GM12878 (cell line): ENCODE results near the gene SLC2A1. TPM values are rescaled to one million over a fixed set of nuclear protein-coding genes. Genes with fewer than 3 reads are reported as not detected.

ENCODE experiments used
- ATAC-seq: fragments of 200-7000 bp; cut with Tn5 transposase; 3 replicates; pipeline ENCODE4 v1.9.1; 2020; ENCODE audit warnings: mild to moderate bottlenecking, moderate library complexity
- BruUV-seq: library from RNA; stranded (reverse); fragments of 400-500 nt; replicated peaks from 2 replicates; lab custom pipeline; 2021; lab: Mats Ljungman, UMichigan
- CTCF ChIA-PET: fragments of 300-600 bp; sonication (Branson Sonifier 250); formaldehyde crosslinking; extraction: SDS; loops from one replicate; lab custom pipeline; 2021; ENCODE audit warnings: inconsistent platforms; lab: Yijun Ruan, JAX
- POLR2A ChIA-PET: fragments of 350-600 bp; formaldehyde crosslinking; extraction: SDS; loops from one replicate; lab custom pipeline; 2021; ENCODE audit warnings: inconsistent platforms; lab: Charles Lee
- RAD21 ChIA-PET: fragments of 300-600 bp; sonication (Branson Sonifier 250); formaldehyde crosslinking; loops from one replicate; lab custom pipeline; 2023; ENCODE audit warnings: antibody characterized with exemption; ENCODE audit not compliant: unreplicated experiment; lab: Charles Lee
- SMC1A ChIA-PET: fragments of 300-600 bp; sonication (Branson Sonifier 250); formaldehyde crosslinking; loops from one replicate; lab custom pipeline; 2023; ENCODE audit not compliant: unreplicated experiment, uncharacterized antibody; lab: Charles Lee
- DNase-seq: peaks from one replicate; pipeline ENCODE4 v3.0.0-alpha.2; 2011; ENCODE audit warnings: low read depth, low spot score
- FAIRE-seq: peaks from 3 replicates; lab custom pipeline; 2011; peaks lifted over from hg19 to GRCh38; lab: Jason Lieb, UNC
- H2AFZ ChIP-seq: 2 replicates; pipeline ENCODE4 v1.6.0; 2011; ENCODE audit warnings: low read depth, low read length, control low read depth; ENCODE audit not compliant: control insufficient read depth
- H3K27ac ChIP-seq: 2 replicates; pipeline ENCODE4 v1.5.1; 2011; ENCODE audit warnings: control low read depth; ENCODE audit not compliant: control insufficient read depth, insufficient read depth
- H3K27me3 ChIP-seq, 2 experiments: replicated peaks in 1 of 2; 2 replicates each; pipeline versions ENCODE4 v1.6.0 to v1.6.1; 2011; ENCODE audit warnings: low read length in 1 of 2; ENCODE audit not compliant: control insufficient read depth in 2 of 2, insufficient read depth in 2 of 2
- H3K36me3 ChIP-seq, 2 experiments: 2 replicates each; pipeline ENCODE4 v1.5.1; 2011; ENCODE audit warnings: low read length in 1 of 2; ENCODE audit not compliant: control insufficient read depth in 2 of 2, insufficient read depth in 2 of 2
- H3K4me1 ChIP-seq: 2 replicates; pipeline ENCODE4 v1.6.1; 2011; ENCODE audit warnings: mild to moderate bottlenecking, low read length, moderate library complexity, mixed read lengths; ENCODE audit not compliant: control insufficient read depth, insufficient read depth
- H3K4me2 ChIP-seq: 2 replicates; pipeline ENCODE4 v1.6.0; 2011; ENCODE audit warnings: control low read depth; ENCODE audit not compliant: control insufficient read depth, insufficient read depth
- H3K4me3 ChIP-seq: fragments of 200-600 bp; sonication (generic); 2 replicates; pipeline ENCODE4 v1.5.1; 2016
- H3K79me2 ChIP-seq: 2 replicates; pipeline ENCODE4 v1.6.0; 2011; ENCODE audit warnings: low read length; ENCODE audit not compliant: control insufficient read depth, insufficient read depth
- H3K9ac ChIP-seq: 2 replicates; pipeline ENCODE4 v1.8.0; 2011; ENCODE audit warnings: low read length, control low read depth, mixed read lengths; ENCODE audit not compliant: control insufficient read depth, insufficient read depth
- H3K9me3 ChIP-seq: replicated peaks from 3 replicates; pipeline ENCODE4 v1.5.1; 2011; ENCODE audit warnings: mild to moderate bottlenecking, low read length; ENCODE audit not compliant: control insufficient read depth, insufficient read depth
- H4K20me1 ChIP-seq: 2 replicates; pipeline ENCODE4 v1.6.0; 2011; ENCODE audit not compliant: control insufficient read depth, insufficient read depth
- IRF4 ChIP-seq: IDR thresholded peaks from 2 replicates; pipeline ENCODE4 v1.6.1; 2011; ENCODE audit warnings: low read depth, low read length
- MYB ChIP-seq: fragments of 150-350 bp; IDR thresholded peaks from 2 replicates; pipeline ENCODE4 v1.6.1; 2014; ENCODE audit warnings: mild to moderate bottlenecking, low read depth, low read length, borderline replicate concordance
- RBBP5 ChIP-seq: fragments of 200-600 bp; sonication (generic); conservative IDR thresholded peaks from 2 replicates; pipeline ENCODE4 v1.6.1; 2016
- REST ChIP-seq: IDR thresholded peaks from 2 replicates; pipeline ENCODE4 v1.6.1; 2012; ENCODE audit warnings: mild to moderate bottlenecking, low read depth, low read length
- ZNF24 ChIP-seq: fragments of 450-650 bp; IDR thresholded peaks from 2 replicates; pipeline ENCODE4 v1.6.1; 2017; ENCODE audit warnings: antibody characterized with exemption, mild to moderate bottlenecking
- ZNF274 ChIP-seq: IDR thresholded peaks from one replicate; pipeline ENCODE4 v1.8.0; 2011; ENCODE audit not compliant: insufficient read length, insufficient read depth
- ZNF592 ChIP-seq: fragments of 450-650 bp; IDR thresholded peaks from 2 replicates; pipeline ENCODE4 v1.6.1; 2017; ENCODE audit warnings: mild to moderate bottlenecking, moderate library complexity
- WGBS: methylation state at CpG from one replicate; pipeline ENCODE4 v1.1.6; 2016; ENCODE audit warnings: low lambda C conversion rate; ENCODE audit not compliant: insufficient replicate concordance, insufficient coverage; ENCODE audit errors: missing lambda C conversion rate; 5-methylcytosine and 5-hydroxymethylcytosine counted together
- in situ Hi-C: fragments of 300-500 bp; cut with MboI; formaldehyde crosslinking; loops from 9 replicates; pipeline ENCODE4 v1.14.3; 2018; ENCODE audit warnings: mixed read lengths
- intact Hi-C: fragments of 100-400 bp; cut with micrococcal nuclease; formaldehyde crosslinking; loops from one replicate; pipeline ENCODE4 v1.14.2; 2022; ENCODE audit not compliant: unreplicated experiment
- polyA plus RNA-seq, 11 experiments: library from polyadenylated mRNA; depleted of rRNA in 4 of 11; unstranded in 6 of 11; stranded (reverse) in 5 of 11; fragments of >200 nt; fragmentation: Nextera tagmentation in 4 of 11; fragmentation: Illumina TruSeq in 1 of 11; extraction: Ambion mirVana in 4 of 11; extraction: Trizol in 1 of 11; gene quantifications; 1 replicate in 1 of 11; 2 replicates in 10 of 11; pipeline versions ENCODE4 v1.2.1 to v1.2.3, GENCODE V29; 2011 to 2016; ENCODE audit warnings: inconsistent platforms in 2 of 11, missing spikeins in 2 of 11, low read depth in 1 of 11
- total RNA-seq, 4 experiments: library from RNA; depleted of rRNA in 3 of 4; stranded (reverse); fragments of >200 nt in 3 of 4; fragmentation: Illumina TruSeq in 1 of 4; extraction: Trizol in 1 of 4; gene quantifications; 2 replicates each; pipeline versions ENCODE4 v1.2.1 to v1.2.3, GENCODE V29; 2013 to 2021

Gene SLC2A1
- total and polyA plus RNA-seq, 10 of the 15 experiments (the other 5 are each of a cell fraction or from before 2014, with no cell fraction given), result 5.7 to 66.0 (median 44.2) TPM

- peaks cover 6% of the 10 kb centered on the region for H4K20me1 ChIP-seq
- H3K36me3 ChIP-seq, result peaks cover 0 to 3% of the 10 kb centered on the region in 2 experiments; a peak in 1 of 4 replicates
- WGBS, result 68% methylated on average over 9 of the region's 9 CpGs
- peaks cover 38% of the 10 kb centered on the region for H3K79me2 ChIP-seq
- ChIA-PET POLR2A (interaction anchor here (0.7 to 2.0 kb wide), 3 partner anchors 8 to 38 kb away, joined by 3 to 5 read pairs (median 5); no protein-coding TSS in a partner anchor), RAD21 (interaction anchor here (1.0 to 1.5 kb wide), 6 partner anchors 17 to 636 kb away, joined by 3 to 8 read pairs (median 5); no protein-coding TSS in a partner anchor), SMC1A (interaction anchor here (0.9 to 2.3 kb wide), 5 partner anchors 8 to 113 kb away, joined by 3 to 11 read pairs (median 6); no protein-coding TSS in a partner anchor), CTCF (interaction anchor here (0.7 to 3.4 kb wide), 4 partner anchors 24 to 112 kb away, joined by 3 to 17 read pairs (median 10); no protein-coding TSS in a partner anchor)
- intact Hi-C loops (no loop called here), in situ Hi-C loops (no loop called here)
- no peaks in the 10 kb centered on the region for H3K27me3 ChIP-seq
- FAIRE-seq (no peak), ATAC-seq (no peak), DNase-seq (no peak)
- peaks cover 26% of the 10 kb centered on the region for H3K4me1 ChIP-seq
- no peak overlapping the region for H3K27ac ChIP-seq
- no peaks in the 10 kb centered on the region for H3K9me3 ChIP-seq
- TF ChIP-seq ZNF24, result peak; percentile 46; the same call in 1 of the 2 replicates
- TF ChIP-seq IRF4, result no peak
- no TSS peak for BruUV-seq
- peak overlapping the region; percentile 53 for H2AFZ ChIP-seq
- no peak overlapping the region for H3K4me3 ChIP-seq
- H3K9ac ChIP-seq, result peak overlapping the region; percentile 8; the same call in 1 of the 2 replicates
- peak overlapping the region; percentile 93; the same call in 1 of the 2 replicates for H3K4me2 ChIP-seq
Observed at GRCh38 chr1:42960566-42961311, 2.1 kb upstream of the SLC2A1 start.

- Histone ChIP-seq H3K9ac (peak overlapping the region; percentile 73; the same call in 1 of the 2 replicates), H3K4me1 (peaks cover 30% of the 10 kb centered on the region), H3K4me3 (peak overlapping the region; percentile 88), H3K36me3 (peaks cover 0 to 10% of the 10 kb centered on the region in 2 experiments; a peak in 1 of 4 replicates), H3K79me2 (peaks cover 45% of the 10 kb centered on the region), H3K27me3 (no peaks in the 10 kb centered on the region), H3K9me3 (no peaks in the 10 kb centered on the region), H3K4me2 (peak overlapping the region; percentile 93), H3K27ac (no peak overlapping the region), H4K20me1 (peaks cover 9% of the 10 kb centered on the region), H2AFZ (0 out of 2 replicates have a peak overlapping the region, but pooled peaks have one; percentile 2)
- intact Hi-C loops (no loop called here), in situ Hi-C loops (no loop called here)
- no TSS peak for BruUV-seq
- no peak for FAIRE-seq
- ATAC-seq, result no peak
- ChIA-PET SMC1A (interaction anchor here (0.7 to 1.6 kb wide), 3 partner anchors 28 to 40 kb away, joined by 3 to 6 read pairs (median 3); no protein-coding TSS in a partner anchor), RAD21 (interaction anchor here (0.8 to 1.5 kb wide), 4 partner anchors 25 to 113 kb away, joined by 3 to 8 read pairs (median 5); no protein-coding TSS in a partner anchor), CTCF (interaction anchor here (0.8 to 3.4 kb wide), 6 partner anchors 12 to 382 kb away, joined by 3 to 17 read pairs (median 4); no protein-coding TSS in a partner anchor), POLR2A (interaction anchor here (1.0 kb wide), 1 partner anchor 22 kb away, joined by 3 read pairs; no protein-coding TSS in a partner anchor)
- DNase-seq, result no peak
- 100% methylated on average over 1 of the region's 1 CpG for WGBS
- TF ChIP-seq MYB (no peak), ZNF592 (no peak), REST (no peak), RBBP5 (no peak), ZNF274 (no peak)
Observed at GRCh38 chr1:42960122-42960390, 1.4 kb upstream of the SLC2A1 start.
